PC-9 (cell line): ENCODE measurements around the gene SLC1A3. TPM values are rescaled to one million over a fixed set of nuclear protein-coding genes. Genes with fewer than 3 reads are reported as not detected.

Source experiments
- BruUV-seq: library from RNA; stranded (reverse); fragments of 400-500 nt; replicated peaks from 2 replicates; lab custom pipeline; 2021; lab: Mats Ljungman, UMichigan
- CTCF ChIA-PET: fragments of 300-600 bp; sonication (Branson Sonifier 250); formaldehyde crosslinking; loops from one replicate; lab custom pipeline; 2022; ENCODE audit warnings: antibody characterized with exemption; lab: Charles Lee
- POLR2A ChIA-PET: fragments of 300-600 bp; sonication (Branson Sonifier 250); formaldehyde crosslinking; loops from one replicate; lab custom pipeline; 2022; ENCODE audit warnings: antibody characterized with exemption; ENCODE audit not compliant: unreplicated experiment; lab: Charles Lee
- DNase-seq, 2 experiments: peaks; one replicate each; pipeline versions ENCODE4 v3.0.0 to v3.0.0-alpha.2; 2015 to 2022; ENCODE audit warnings: mixed read lengths in 1 of 2
- H2AFZ ChIP-seq: fragments of 200-600 bp; sonication (generic); 2 replicates; pipeline ENCODE4 v1.8.1; 2017; ENCODE audit warnings: antibody characterized with exemption
- H3F3A ChIP-seq: fragments of 200-600 bp; sonication (generic); 2 replicates; pipeline ENCODE4 v1.8.1; 2017; ENCODE audit warnings: antibody characterized with exemption, mild to moderate bottlenecking, low read depth; ENCODE audit not compliant: insufficient read depth
- H3K27ac ChIP-seq: fragments of 200-600 bp; sonication (generic); 2 replicates; pipeline ENCODE4 v1.6.1; 2016; ENCODE audit warnings: mixed run types
- H3K27me3 ChIP-seq: fragments of 200-600 bp; sonication (generic); 2 replicates; pipeline ENCODE4 v1.6.1; 2016; ENCODE audit warnings: low read depth, mixed run types; ENCODE audit not compliant: insufficient read depth
- H3K36me3 ChIP-seq: fragments of 200-600 bp; sonication (generic); 2 replicates; pipeline ENCODE4 v1.6.1; 2016; ENCODE audit warnings: low read depth, mixed run types
- H3K4me1 ChIP-seq: fragments of 200-600 bp; sonication (generic); replicated peaks from 2 replicates; pipeline ENCODE4 v1.6.1; 2016; ENCODE audit warnings: mixed run types; ENCODE audit not compliant: insufficient read depth
- H3K4me2 ChIP-seq: fragments of 200-600 bp; sonication (generic); 2 replicates; pipeline ENCODE4 v1.6.1; 2017; ENCODE audit warnings: mixed run types
- H3K4me3 ChIP-seq: fragments of 200-600 bp; sonication (generic); 2 replicates; pipeline ENCODE4 v1.6.1; 2016; ENCODE audit warnings: mixed run types
- H3K79me2 ChIP-seq: fragments of 200-600 bp; sonication (generic); 2 replicates; pipeline ENCODE4 v1.6.1; 2017; ENCODE audit warnings: low read depth, mixed run types
- H3K9me2 ChIP-seq: fragments of 200-600 bp; sonication (generic); 2 replicates; pipeline ENCODE4 v1.8.1; 2017; ENCODE audit warnings: mild to moderate bottlenecking; ENCODE audit not compliant: insufficient read depth
- H3K9me3 ChIP-seq: fragments of 200-600 bp; sonication (generic); 2 replicates; pipeline ENCODE4 v1.8.1; 2016; ENCODE audit warnings: low read depth; ENCODE audit not compliant: insufficient read depth
- H4K20me1 ChIP-seq: fragments of 200-600 bp; sonication (generic); 2 replicates; pipeline ENCODE4 v1.8.1; 2017; ENCODE audit not compliant: insufficient read depth
- EZH2 ChIP-seq: fragments of 200-600 bp; sonication (generic); IDR thresholded peaks from 2 replicates; pipeline ENCODE4 v1.8.0; 2017; ENCODE audit warnings: antibody characterized with exemption, low read depth
- intact Hi-C: fragments of 100-400 bp; cut with micrococcal nuclease; formaldehyde crosslinking; loops from one replicate; pipeline ENCODE4 v1.10.0; 2022; ENCODE audit not compliant: unreplicated experiment
- total RNA-seq: library from RNA; stranded (reverse); gene quantifications from 2 replicates; pipeline ENCODE4 v1.2.3, GENCODE V29; 2021
- TF ChIP-seq, protein P1 (sequence below): fragments of 200-600 bp; sonication (generic); conservative IDR thresholded peaks from 2 replicates; pipeline ENCODE4 v1.6.1; 2017; ENCODE audit warnings: mixed run types, antibody characterized with exemption, mild to moderate bottlenecking, moderate library complexity

SLC1A3 gene
- total RNA-seq, 1 experiment from 2014 or later: 0.24 TPM

DNA sequence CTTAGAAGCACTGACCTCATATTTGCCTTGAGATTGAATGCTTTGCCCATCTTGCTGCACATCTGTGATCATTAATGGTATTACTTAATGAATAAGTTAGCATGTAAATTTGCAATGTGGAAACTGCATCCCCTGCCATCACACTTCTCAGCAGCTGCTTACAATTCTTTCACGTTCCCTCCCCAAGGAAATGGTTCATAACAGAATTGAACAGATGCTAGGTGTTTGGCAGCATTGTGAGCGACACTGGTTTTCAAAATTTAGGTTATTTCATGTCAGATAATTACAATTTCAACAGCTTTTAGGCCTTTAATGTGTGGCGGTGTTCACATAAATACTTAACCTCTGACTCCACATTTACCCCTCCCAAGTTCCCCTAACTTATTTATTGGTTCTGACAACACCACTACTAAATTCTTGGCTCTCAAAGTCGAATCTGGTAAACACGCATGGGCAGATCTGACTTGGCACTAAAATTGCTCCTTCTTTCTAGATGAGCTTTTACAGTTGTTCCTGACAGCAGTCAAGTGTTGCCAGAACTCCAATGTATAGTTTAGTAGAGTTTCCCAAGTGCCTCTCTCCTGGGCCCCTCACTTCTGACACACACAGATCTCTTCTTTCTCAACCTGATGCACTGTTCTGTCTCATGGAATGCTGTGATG is 46.8 kb downstream of the SLC1A3 start:
- peaks cover 43% of the 10 kb centered on the region for H3K4me1 ChIP-seq
- H3K9me3 ChIP-seq: no peaks in the 10 kb centered on the region
- no TSS peak for BruUV-seq
- no peaks in the 10 kb centered on the region for H3K27me3 ChIP-seq
- no peaks in the 10 kb centered on the region for H4K20me1 ChIP-seq
- H3K79me2 ChIP-seq: peaks cover 5% of the 10 kb centered on the region; the same call in 1 of the 2 replicates
- no peak for TF ChIP-seq EZH2
- TF ChIP-seq, protein P1, sequence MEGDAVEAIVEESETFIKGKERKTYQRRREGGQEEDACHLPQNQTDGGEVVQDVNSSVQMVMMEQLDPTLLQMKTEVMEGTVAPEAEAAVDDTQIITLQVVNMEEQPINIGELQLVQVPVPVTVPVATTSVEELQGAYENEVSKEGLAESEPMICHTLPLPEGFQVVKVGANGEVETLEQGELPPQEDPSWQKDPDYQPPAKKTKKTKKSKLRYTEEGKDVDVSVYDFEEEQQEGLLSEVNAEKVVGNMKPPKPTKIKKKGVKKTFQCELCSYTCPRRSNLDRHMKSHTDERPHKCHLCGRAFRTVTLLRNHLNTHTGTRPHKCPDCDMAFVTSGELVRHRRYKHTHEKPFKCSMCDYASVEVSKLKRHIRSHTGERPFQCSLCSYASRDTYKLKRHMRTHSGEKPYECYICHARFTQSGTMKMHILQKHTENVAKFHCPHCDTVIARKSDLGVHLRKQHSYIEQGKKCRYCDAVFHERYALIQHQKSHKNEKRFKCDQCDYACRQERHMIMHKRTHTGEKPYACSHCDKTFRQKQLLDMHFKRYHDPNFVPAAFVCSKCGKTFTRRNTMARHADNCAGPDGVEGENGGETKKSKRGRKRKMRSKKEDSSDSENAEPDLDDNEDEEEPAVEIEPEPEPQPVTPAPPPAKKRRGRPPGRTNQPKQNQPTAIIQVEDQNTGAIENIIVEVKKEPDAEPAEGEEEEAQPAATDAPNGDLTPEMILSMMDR: no peak
- no peak overlapping the region for H3K4me3 ChIP-seq
- ChIA-PET POLR2A (no interaction called here), CTCF (no interaction called here)
- H3K27ac ChIP-seq: no peak overlapping the region
- H3K9me2 ChIP-seq: no peaks in the 10 kb centered on the region
- DNase-seq: no peak
- H3K4me2 ChIP-seq: no peak overlapping the region
- no peak overlapping the region for H2AFZ ChIP-seq
- H3F3A ChIP-seq: peaks cover 31% of the 10 kb centered on the region
- intact Hi-C loops: no loop called here
- 0 out of 2 replicates have a peak, but pooled peaks cover 17% of the 10 kb centered on the region for H3K36me3 ChIP-seq

DNA sequence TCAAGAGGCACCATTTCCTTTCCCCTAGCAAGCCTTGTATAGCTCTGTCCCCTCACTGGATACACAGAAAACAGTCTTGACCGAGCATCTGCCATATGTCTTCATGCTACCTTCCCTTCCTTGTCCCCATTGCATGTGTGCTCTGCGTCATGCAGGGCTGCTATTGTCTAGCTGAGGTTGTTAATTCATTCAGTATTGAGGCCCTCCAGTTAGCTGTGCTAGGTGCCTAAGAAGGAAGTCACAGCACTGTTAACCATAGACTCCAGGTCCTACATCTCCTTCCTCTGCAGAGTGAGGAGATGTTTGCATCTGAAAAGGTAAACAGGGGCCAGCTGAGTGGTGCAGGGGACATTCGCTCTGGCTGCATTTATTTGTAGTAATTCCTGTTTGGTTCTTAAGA is 48.2 kb downstream of the SLC1A3 start:
- Histone ChIP-seq H2AFZ (no peak overlapping the region), H3K4me3 (no peak overlapping the region), H3K27me3 (no peaks in the 10 kb centered on the region), H3K27ac (peak overlapping the region; percentile 95; the same call in 1 of the 2 replicates), H3K36me3 (peaks cover 31% of the 10 kb centered on the region), H3K4me1 (peaks cover 57% of the 10 kb centered on the region), H3K79me2 (peaks cover 18% of the 10 kb centered on the region; the same call in 1 of the 2 replicates), H4K20me1 (no peaks in the 10 kb centered on the region), H3F3A (peaks cover 44% of the 10 kb centered on the region), H3K9me2 (no peaks in the 10 kb centered on the region), H3K4me2 (peak overlapping the region; percentile 69), H3K9me3 (no peaks in the 10 kb centered on the region)
- no peak for DNase-seq
- intact Hi-C loops: no loop called here
- TF ChIP-seq, protein P1: no peak
- no peak for TF ChIP-seq EZH2
- CTCF ChIA-PET: no interaction called here
- POLR2A ChIA-PET: no interaction called here
- BruUV-seq: no TSS peak

DNA sequence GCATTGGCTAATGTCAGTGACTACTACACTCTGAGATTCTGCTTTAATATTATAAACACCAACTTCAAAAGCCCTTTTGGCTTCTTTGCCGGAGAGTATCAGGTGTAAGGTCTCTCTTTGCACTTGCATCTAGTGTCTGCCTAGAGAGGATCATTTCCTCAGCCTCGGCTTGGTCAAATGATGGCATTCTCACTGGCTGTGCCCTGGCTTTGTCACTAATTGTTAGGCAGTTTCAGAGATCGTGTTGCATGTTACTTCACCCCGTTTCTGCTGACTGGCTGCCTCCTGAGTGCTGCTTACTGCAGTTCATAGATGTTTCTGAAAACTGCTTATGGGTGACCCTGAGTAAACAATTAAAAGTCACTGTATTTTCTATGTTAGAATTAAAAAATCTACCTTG is 48.8 kb downstream of the SLC1A3 start:
- DNase-seq: peak in 1 of 2 experiments; percentile 53
- Histone ChIP-seq H3K36me3 (peaks cover 36% of the 10 kb centered on the region), H3K4me2 (peak overlapping the region; percentile 69), H4K20me1 (no peaks in the 10 kb centered on the region), H3K79me2 (peaks cover 24% of the 10 kb centered on the region; the same call in 1 of the 2 replicates), H3K9me3 (no peaks in the 10 kb centered on the region), H3K27me3 (no peaks in the 10 kb centered on the region), H2AFZ (no peak overlapping the region), H3K9me2 (no peaks in the 10 kb centered on the region), H3K4me3 (no peak overlapping the region), H3K4me1 (peaks cover 63% of the 10 kb centered on the region), H3F3A (peaks cover 50% of the 10 kb centered on the region), H3K27ac (peak overlapping the region; percentile 95)
- CTCF ChIA-PET: no interaction called here
- intact Hi-C loops: no loop called here
- POLR2A ChIA-PET: no interaction called here
- TF ChIP-seq, protein P1: no peak
- no peak for TF ChIP-seq EZH2
- no TSS peak for BruUV-seq
